Activated naive CD4-positive, alpha-beta T cell treated with anti-CD3 and anti-CD28 coated beads for 36 hours (primary cell): ENCODE data around the gene GINM1. TPM values are rescaled to one million over a fixed set of nuclear protein-coding genes. Genes with fewer than 3 reads are reported as not detected.

ENCODE experiments used
- CTCF ChIA-PET: fragments of 350-600 bp; sonication (Branson Sonifier 250); formaldehyde crosslinking; loops from one replicate; lab custom pipeline; 2021; ENCODE audit warnings: antibody characterized with exemption; lab: Charles Lee
- DNase-seq: peaks from one replicate; pipeline ENCODE4 v3.0.0-alpha.2; 2020
- H3K27ac Mint-ChIP-seq: one replicate; pipeline ENCODE4 v1.8.0; 2021; ENCODE audit warnings: mild to moderate bottlenecking, mixed read lengths
- H3K27me3 Mint-ChIP-seq: one replicate; pipeline ENCODE4 v1.8.0; 2021; ENCODE audit warnings: low read depth, mixed read lengths
- H3K36me3 Mint-ChIP-seq: one replicate; pipeline ENCODE4 v1.8.0; 2021; ENCODE audit warnings: low read depth, mixed read lengths
- H3K4me1 Mint-ChIP-seq: one replicate; pipeline ENCODE4 v1.8.0; 2021; ENCODE audit warnings: low read depth, mixed read lengths
- H3K4me3 Mint-ChIP-seq: one replicate; pipeline ENCODE4 v1.8.0; 2021; ENCODE audit warnings: mild to moderate bottlenecking, moderate library complexity, mixed read lengths
- H3K9me3 Mint-ChIP-seq: one replicate; pipeline ENCODE4 v1.8.0; 2021; ENCODE audit warnings: mixed read lengths
- intact Hi-C: fragments of 100-400 bp; cut with micrococcal nuclease; formaldehyde crosslinking; loops from one replicate; pipeline ENCODE4 v1.15.1; 2023
- total RNA-seq, 2 experiments: library from RNA; stranded (reverse); gene quantifications; one replicate each; pipeline ENCODE4 v1.2.3, GENCODE V29; 2021

The GINM1 gene
- total RNA-seq, 2 experiments from 2014 or later: 17.6 to 18.4 TPM

- CTCF ChIA-PET: no interaction called here
- H3K27ac Mint-ChIP-seq: no peak overlapping the region
These were observed 48.2 kb downstream of the GINM1 start for GRCh38 chr6:149614337-149614736.

GRCh38 chr6:149615805-149616204 is 49.6 kb downstream of the GINM1 start:
- no peak for DNase-seq
- Mint-ChIP-seq H3K27ac (no peak overlapping the region), H3K4me3 (no peak overlapping the region), H3K27me3 (no peaks in the 10 kb centered on the region), H3K9me3 (peaks cover 3% of the 10 kb centered on the region), H3K4me1 (peaks cover 2% of the 10 kb centered on the region), H3K36me3 (peaks cover 37% of the 10 kb centered on the region)
- CTCF ChIA-PET: no interaction called here
- intact Hi-C loops: no loop called here

More at GRCh38 chr6:149614337-149614736, 48.2 kb downstream of the GINM1 start:
- H3K4me3 Mint-ChIP-seq: no peak overlapping the region
- DNase-seq: no peak
- intact Hi-C loops: no loop called here
- H3K9me3 Mint-ChIP-seq: peaks cover 3% of the 10 kb centered on the region
- H3K4me1 Mint-ChIP-seq: peaks cover 9% of the 10 kb centered on the region
- H3K27me3 Mint-ChIP-seq: no peaks in the 10 kb centered on the region
- H3K36me3 Mint-ChIP-seq: peaks cover 32% of the 10 kb centered on the region

GRCh38 chr6:149627672-149628071 is 61.5 kb downstream of the GINM1 start:
- DNase-seq: no peak
- no peaks in the 10 kb centered on the region for H3K9me3 Mint-ChIP-seq
- CTCF ChIA-PET: interaction anchor here (0.8 kb wide), 1 partner anchor 27 kb away, joined by 4 read pairs; no protein-coding TSS in a partner anchor
- H3K4me3 Mint-ChIP-seq: no peak overlapping the region
- H3K4me1 Mint-ChIP-seq: peaks cover 8% of the 10 kb centered on the region
- H3K27me3 Mint-ChIP-seq: no peaks in the 10 kb centered on the region
- intact Hi-C loops: no loop called here
- H3K27ac Mint-ChIP-seq: no peak overlapping the region
- H3K36me3 Mint-ChIP-seq: peaks cover 19% of the 10 kb centered on the region

GRCh38 chr6:149628875-149629510 is 62.8 kb downstream of the GINM1 start:
- Mint-ChIP-seq H3K4me3 (no peak overlapping the region), H3K4me1 (peaks cover 8% of the 10 kb centered on the region), H3K36me3 (peaks cover 14% of the 10 kb centered on the region), H3K27me3 (no peaks in the 10 kb centered on the region), H3K9me3 (no peaks in the 10 kb centered on the region), H3K27ac (peak overlapping the region; percentile 19)
- peak; percentile 17 for DNase-seq
- intact Hi-C loops: no loop called here
- CTCF ChIA-PET: interaction anchor here (0.6 kb wide), 1 partner anchor 121 kb away, joined by 4 read pairs; no protein-coding TSS in a partner anchor

GRCh38 chr6:149634315-149634714 is 68.1 kb downstream of the GINM1 start:
- CTCF ChIA-PET: interaction anchor here (0.6 kb wide), 2 partner anchors 210 to 215 kb away, joined by 3 to 6 read pairs; no protein-coding TSS in a partner anchor
- no peaks in the 10 kb centered on the region for H3K9me3 Mint-ChIP-seq
- intact Hi-C loops: no loop called here

GRCh38 chr6:149636124-149636523 is 69.9 kb downstream of the GINM1 start:
- no peak for DNase-seq
- Mint-ChIP-seq H3K9me3 (no peaks in the 10 kb centered on the region), H3K27ac (no peak overlapping the region), H3K27me3 (no peaks in the 10 kb centered on the region), H3K4me1 (no peaks in the 10 kb centered on the region), H3K4me3 (no peak overlapping the region), H3K36me3 (peaks cover 12% of the 10 kb centered on the region)
- intact Hi-C loops: no loop called here
- CTCF ChIA-PET: interaction anchor here (0.7 kb wide), 2 partner anchors 131 to 610 kb away, joined by 3 to 4 read pairs; no protein-coding TSS in a partner anchor

More at GRCh38 chr6:149634315-149634714, 68.1 kb downstream of the GINM1 start:
- H3K4me3 Mint-ChIP-seq: no peak overlapping the region
- H3K4me1 Mint-ChIP-seq: peaks cover 2% of the 10 kb centered on the region
- no peak overlapping the region for H3K27ac Mint-ChIP-seq
- H3K36me3 Mint-ChIP-seq: peaks cover 11% of the 10 kb centered on the region
- H3K27me3 Mint-ChIP-seq: no peaks in the 10 kb centered on the region
- no peak for DNase-seq

Other genes starting within 250 kb of the GINM1 start
- gene TAB2, start 248.7 kb upstream of the GINM1 start, total RNA-seq: 10 to 100 TPM; 62.1 to 66.7 TPM
- gene SUMO4, start 166.1 kb upstream of the GINM1 start, total RNA-seq: 1 to 10 TPM; 5.5 to 5.9 TPM
- 10 to 100 TPM; 75.8 to 82.7 TPM for gene ZC3H12D, start 81.4 kb upstream of the GINM1 start, total RNA-seq
- 10 to 100 TPM; 25.8 to 26.2 TPM for gene PPIL4, start 20.3 kb upstream of the GINM1 start, total RNA-seq
- gene KATNA1, start 82.3 kb downstream of the GINM1 start, total RNA-seq: 10 to 100 TPM; 18.2 to 19.7 TPM
- 10 to 100 TPM; 18.1 to 19.6 TPM for gene LATS1, start 151.7 kb downstream of the GINM1 start, total RNA-seq
- 10 to 100 TPM; 68.1 to 71.9 TPM for gene NUP43, start 180.2 kb downstream of the GINM1 start, total RNA-seq
- 10 to 100 TPM; 71.9 to 74.5 TPM for gene PCMT1, start 183.4 kb downstream of the GINM1 start, total RNA-seq